ENCODE results near the gene TFPI. TPM values are rescaled to one million over a fixed set of nuclear protein-coding genes. Genes with fewer than 3 reads are reported as not detected.

The TFPI gene
- total RNA-seq, 1 donor from 2014 or later: 366 TPM

DNA sequence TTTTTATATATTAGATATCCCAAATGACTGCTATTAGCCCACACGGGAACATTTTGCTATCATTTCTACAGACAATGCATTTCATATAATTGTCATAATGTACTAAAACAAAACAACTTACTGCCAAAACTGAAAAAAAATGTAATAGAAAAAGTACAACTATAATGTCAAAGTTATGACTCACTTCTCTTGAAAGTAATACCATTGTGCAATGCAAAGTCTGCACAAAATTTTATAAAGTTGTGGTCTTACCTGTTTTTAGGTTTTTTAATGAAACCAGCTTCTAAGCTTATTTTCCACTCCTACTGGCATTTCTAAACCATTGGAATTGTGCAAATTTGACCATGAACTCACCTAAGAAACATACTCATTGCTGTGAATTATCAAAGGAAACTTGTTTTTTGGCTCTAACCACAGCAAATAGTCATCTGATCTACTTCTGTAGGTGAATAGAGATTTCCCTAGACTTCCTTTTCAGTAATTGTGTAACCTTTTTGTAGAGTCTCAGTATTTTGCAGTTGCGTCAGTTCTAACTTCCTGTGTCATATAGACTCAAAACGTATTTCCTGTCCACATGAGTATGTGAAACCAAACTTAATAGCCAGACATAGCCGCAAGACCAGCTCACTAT is 31.9 kb upstream of the TFPI start:
- Histone ChIP-seq H3K27me3 (no peaks in the 10 kb centered on the region), H3K4me1 (peaks cover 4% of the 10 kb centered on the region), H3K4me3 (no peak overlapping the region), H3K27ac (no peak overlapping the region), H3K9me3 (no peaks in the 10 kb centered on the region), H3K36me3 (no peaks in the 10 kb centered on the region)
- TF ChIP-seq, protein P1, sequence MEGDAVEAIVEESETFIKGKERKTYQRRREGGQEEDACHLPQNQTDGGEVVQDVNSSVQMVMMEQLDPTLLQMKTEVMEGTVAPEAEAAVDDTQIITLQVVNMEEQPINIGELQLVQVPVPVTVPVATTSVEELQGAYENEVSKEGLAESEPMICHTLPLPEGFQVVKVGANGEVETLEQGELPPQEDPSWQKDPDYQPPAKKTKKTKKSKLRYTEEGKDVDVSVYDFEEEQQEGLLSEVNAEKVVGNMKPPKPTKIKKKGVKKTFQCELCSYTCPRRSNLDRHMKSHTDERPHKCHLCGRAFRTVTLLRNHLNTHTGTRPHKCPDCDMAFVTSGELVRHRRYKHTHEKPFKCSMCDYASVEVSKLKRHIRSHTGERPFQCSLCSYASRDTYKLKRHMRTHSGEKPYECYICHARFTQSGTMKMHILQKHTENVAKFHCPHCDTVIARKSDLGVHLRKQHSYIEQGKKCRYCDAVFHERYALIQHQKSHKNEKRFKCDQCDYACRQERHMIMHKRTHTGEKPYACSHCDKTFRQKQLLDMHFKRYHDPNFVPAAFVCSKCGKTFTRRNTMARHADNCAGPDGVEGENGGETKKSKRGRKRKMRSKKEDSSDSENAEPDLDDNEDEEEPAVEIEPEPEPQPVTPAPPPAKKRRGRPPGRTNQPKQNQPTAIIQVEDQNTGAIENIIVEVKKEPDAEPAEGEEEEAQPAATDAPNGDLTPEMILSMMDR (IDR thresholded peaks at IDR 0.05): no peak
- intact Hi-C loops (cut with DNase I): no loop called here
- DNase-seq (no peak), ATAC-seq (peak; percentile 52)

GRCh38 chr2:187581125-187581896 is 27.1 kb upstream of the TFPI start:
- TF ChIP-seq, protein P1 (IDR thresholded peaks at IDR 0.05): peak; percentile 78
- Histone ChIP-seq H3K27ac (peak overlapping the region; percentile 43), H3K9me3 (no peaks in the 10 kb centered on the region), H3K36me3 (no peaks in the 10 kb centered on the region), H3K4me1 (peaks cover 4% of the 10 kb centered on the region), H3K4me3 (peak overlapping the region; percentile 35), H3K27me3 (no peaks in the 10 kb centered on the region)
- DNase-seq (no peak), ATAC-seq (peak; percentile 71)
- intact Hi-C loops (cut with DNase I): no loop called here

GRCh38 chr2:187580462-187581124 is 26.4 kb upstream of the TFPI start:
- peak overlapping the region; percentile 43 for H3K27ac ChIP-seq

GRCh38 chr2:187577310-187577709 is 23.1 kb upstream of the TFPI start:
- no peak for DNase-seq
- Histone ChIP-seq H3K27ac (no peak overlapping the region), H3K4me3 (no peak overlapping the region), H3K9me3 (no peaks in the 10 kb centered on the region), H3K27me3 (no peaks in the 10 kb centered on the region), H3K36me3 (no peaks in the 10 kb centered on the region), H3K4me1 (peaks cover 4% of the 10 kb centered on the region)
- ATAC-seq: no peak
- TF ChIP-seq, protein P1 (IDR thresholded peaks at IDR 0.05): no peak
- intact Hi-C loops (cut with DNase I): loop anchor here (5.0 kb wide), 1 partner anchor 80 kb away; no protein-coding TSS in a partner anchor

More at GRCh38 chr2:187580462-187581124, 26.4 kb upstream of the TFPI start:
- ATAC-seq (peak; percentile 73), DNase-seq (no peak)
- Histone ChIP-seq H3K36me3 (no peaks in the 10 kb centered on the region), H3K4me3 (peak overlapping the region; percentile 35), H3K4me1 (peaks cover 4% of the 10 kb centered on the region), H3K27me3 (no peaks in the 10 kb centered on the region), H3K9me3 (no peaks in the 10 kb centered on the region)
- TF ChIP-seq, protein P1 (IDR thresholded peaks at IDR 0.05): peak; percentile 50
- intact Hi-C loops (cut with DNase I): no loop called here

DNA sequence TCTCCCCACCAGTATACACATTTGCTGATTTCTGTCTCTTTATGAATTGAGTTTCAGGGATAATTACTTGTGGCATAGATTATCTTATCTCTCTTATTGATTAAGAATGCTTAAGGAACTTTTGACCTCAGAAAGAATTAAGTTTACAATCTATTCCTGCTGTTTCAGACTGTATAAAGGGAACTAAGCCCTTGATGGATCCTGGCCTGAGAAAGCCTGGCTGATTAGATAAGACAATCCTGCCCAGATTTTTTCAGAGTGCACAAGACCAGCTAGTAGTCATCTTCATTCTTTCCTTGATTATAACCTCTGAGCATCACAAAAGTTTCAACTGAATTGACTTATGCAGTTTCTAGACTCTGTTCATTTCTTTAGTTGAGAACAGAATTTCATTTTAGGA is 22.7 kb upstream of the TFPI start:
- H3K4me1 ChIP-seq: peaks cover 4% of the 10 kb centered on the region
- no peaks in the 10 kb centered on the region for H3K9me3 ChIP-seq
- H3K27ac ChIP-seq: no peak overlapping the region
- no peak for DNase-seq
- H3K27me3 ChIP-seq: no peaks in the 10 kb centered on the region
- H3K4me3 ChIP-seq: no peak overlapping the region
- no peak for ATAC-seq
- no peaks in the 10 kb centered on the region for H3K36me3 ChIP-seq
- intact Hi-C loops (cut with DNase I): loop anchor here (5.0 kb wide), 1 partner anchor 80 kb away; no protein-coding TSS in a partner anchor
- TF ChIP-seq, protein P1 (IDR thresholded peaks at IDR 0.05): no peak
